ENCODE data around the gene RAD51B.

Gene RAD51B

GRCh38 chr14:68451696-68452373, 632.3 kb downstream of the RAD51B start:
- DNase-seq: no peak

GRCh38 chr14:68458253-68458652, 638.7 kb downstream of the RAD51B start:
- no peak for DNase-seq

DNA sequence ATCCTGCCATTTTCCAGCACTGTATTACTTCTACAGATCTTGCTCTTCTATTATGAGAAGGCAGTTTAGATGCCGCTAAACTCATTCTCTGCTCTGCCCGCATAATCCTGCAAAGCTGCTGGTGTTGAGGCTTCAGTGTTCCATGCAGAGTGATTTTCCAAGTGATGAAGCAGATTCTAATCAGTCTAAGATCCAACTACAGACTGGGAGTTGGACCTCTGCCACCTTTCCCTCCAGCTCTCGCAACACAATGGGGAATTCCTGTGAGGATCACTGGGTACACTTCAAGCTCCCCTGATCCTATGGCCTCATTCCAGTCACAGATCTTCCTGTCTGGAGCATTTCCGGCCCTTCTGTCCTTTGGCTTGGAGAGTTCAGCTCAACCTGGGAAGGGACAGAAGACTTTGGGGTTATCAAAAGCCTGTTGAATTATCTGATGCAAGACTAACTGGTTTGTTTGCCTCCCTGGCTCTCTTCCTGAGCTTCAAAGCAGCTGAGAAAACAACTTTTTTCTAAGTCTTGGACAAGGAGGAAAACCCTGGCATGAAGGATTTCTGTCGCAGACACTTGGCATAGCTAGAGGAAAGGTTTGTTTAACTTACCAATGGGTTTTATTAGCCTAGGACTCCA, 639.4 kb downstream of the RAD51B start:
- DNase-seq: no peak

GRCh38 chr14:68459480-68460136, 640.0 kb downstream of the RAD51B start:
- no peak for DNase-seq

DNA sequence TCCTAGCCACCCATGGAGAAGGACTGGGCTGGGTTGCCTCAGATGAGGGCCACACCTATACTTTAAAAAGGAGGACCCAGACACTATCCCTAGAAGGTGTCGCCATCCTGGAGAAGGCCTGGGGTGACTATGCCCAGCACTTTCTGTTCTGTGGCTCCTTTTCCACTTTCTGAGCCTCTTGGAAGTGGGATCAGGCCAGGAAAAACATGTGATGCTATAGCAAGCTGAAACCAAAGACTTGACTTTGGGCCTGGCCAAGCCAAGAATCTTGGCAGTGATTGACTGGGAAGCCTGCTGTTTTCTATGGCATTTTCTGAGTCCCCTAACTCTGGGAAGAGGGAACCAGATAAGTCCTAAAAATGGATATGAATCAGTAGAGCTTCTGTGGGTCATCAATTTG, 641.0 kb downstream of the RAD51B start:
- DNase-seq: no peak

- no peak for DNase-seq
Observed at GRCh38 chr14:68461086-68461485, 641.5 kb downstream of the RAD51B start.

DNA sequence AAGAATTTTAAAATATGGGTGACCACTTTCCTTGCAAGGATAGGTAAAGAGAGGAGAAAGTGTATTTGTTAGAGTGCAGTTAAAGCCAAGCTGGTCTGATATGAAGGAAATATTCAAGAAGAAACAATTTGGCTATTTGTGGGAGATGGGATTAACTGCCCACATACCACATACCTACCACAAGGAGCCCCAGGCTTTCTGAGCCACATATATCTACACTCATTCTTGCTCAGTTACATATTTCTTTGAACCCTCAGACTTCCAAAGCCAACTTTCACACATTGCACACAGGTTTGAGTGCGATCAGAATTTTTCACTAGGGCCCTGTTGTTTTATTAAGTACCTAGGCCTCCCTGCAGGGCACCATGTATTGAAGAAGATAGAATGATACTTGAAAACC, 643.1 kb downstream of the RAD51B start:
- no peak for DNase-seq

GRCh38 chr14:68463299-68463698, 643.7 kb downstream of the RAD51B start:
- DNase-seq: no peak

DNA sequence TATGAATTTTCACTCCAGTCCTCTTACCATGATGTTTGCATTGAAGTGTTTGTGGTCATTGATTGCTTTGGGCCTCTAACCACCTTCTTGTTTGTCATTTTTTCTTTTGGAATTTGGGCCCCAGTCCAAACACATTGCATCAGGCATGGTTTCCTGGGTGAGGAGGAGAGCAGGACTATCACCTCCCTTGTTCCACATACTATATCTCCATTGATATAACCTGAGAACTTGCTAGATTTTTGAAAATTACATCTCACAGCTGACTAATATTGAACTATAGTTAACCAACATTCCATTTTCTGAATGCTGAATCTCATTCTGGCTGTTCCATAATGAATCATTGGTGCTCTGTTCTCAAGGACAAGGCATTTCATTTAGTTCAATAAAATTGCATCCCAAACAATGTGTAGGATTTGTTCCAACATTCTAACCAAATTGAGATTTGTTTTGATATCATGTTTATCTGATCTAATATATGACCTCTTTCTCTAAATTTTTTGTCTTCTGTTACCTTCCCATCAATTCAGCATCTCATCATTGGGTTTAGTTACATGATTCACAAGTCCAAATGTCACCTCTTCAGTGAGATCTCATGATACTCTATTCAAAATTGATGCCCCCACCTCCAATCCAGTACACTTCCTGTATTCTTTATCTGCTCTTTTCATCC, 644.3 kb downstream of the RAD51B start:
- no peak for DNase-seq

GRCh38 chr14:68464711-68465110, 645.1 kb downstream of the RAD51B start:
- DNase-seq: peak in 1 of 2 donors; percentile 18

DNA sequence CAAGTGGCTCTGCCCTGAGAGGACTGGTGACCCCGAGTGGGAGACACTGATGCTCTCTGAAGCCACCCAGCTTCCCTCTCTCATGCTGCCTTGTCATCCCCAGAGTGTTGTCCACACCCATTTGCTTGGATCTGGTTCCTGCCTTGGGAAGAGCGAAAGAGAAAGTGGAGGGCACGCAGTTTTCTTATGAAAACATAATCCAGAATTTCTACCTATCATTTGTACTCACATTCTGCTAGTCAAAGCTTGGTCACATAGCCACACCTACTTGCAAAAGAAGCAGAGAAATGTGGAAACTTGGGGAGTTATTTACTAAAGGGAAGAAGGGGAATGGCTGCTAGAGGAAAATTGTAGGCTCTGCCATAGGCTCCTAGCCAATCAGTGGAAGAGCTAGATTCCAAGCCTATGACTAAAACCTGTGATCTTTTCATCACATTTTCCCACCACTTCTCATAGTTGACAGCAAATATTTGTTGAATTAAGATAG, 647.0 kb downstream of the RAD51B start:
- peak in 1 of 2 donors; percentile 21 for DNase-seq

- no peak for DNase-seq
Observed at GRCh38 chr14:68467425-68467824, 647.8 kb downstream of the RAD51B start.

DNA sequence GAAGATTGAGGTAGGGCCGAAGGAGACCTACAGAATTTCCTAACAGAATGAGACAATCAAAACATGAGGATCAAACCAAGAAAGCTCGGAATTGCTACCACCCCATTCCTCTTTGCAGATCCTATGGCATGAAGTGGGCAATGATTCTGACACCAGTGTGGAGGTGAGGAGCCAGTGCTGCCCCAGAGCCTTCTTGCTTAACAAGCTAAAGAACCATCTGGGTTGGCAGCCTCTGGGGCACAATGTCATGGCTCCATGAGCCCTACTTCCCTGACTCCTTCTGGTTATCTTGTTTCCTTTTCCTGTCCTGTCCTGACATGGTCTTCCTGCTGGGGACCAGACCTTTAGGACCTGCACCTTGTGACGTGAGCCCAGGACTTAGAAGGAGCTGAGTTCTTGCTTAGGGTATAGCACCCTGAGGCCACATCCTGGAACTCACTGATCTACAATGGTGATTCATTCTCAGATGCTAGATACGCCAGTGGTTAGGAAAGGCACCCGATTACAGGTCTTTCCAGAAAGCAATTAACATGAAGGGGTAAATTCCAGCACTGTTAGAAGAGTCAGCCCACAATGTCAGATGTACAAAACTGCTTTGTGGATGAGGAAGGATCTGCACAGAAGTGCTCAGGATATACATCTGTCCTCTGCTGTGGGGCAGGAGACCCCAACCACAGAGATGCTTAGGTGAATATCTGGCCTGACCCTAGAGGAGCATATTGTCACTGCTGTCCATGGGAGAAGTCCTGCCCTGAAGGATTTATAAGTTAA, 649.0 kb downstream of the RAD51B start:
- DNase-seq: peak in 1 of 2 donors; percentile 20

- DNase-seq: no peak
Observed at GRCh38 chr14:68469208-68469713, 649.7 kb downstream of the RAD51B start.

GRCh38 chr14:68470361-68470760, 650.8 kb downstream of the RAD51B start:
- no peak for DNase-seq

GRCh38 chr14:68471029-68471963, 651.7 kb downstream of the RAD51B start:
- DNase-seq: peak in 1 of 2 donors; percentile 37

DNA sequence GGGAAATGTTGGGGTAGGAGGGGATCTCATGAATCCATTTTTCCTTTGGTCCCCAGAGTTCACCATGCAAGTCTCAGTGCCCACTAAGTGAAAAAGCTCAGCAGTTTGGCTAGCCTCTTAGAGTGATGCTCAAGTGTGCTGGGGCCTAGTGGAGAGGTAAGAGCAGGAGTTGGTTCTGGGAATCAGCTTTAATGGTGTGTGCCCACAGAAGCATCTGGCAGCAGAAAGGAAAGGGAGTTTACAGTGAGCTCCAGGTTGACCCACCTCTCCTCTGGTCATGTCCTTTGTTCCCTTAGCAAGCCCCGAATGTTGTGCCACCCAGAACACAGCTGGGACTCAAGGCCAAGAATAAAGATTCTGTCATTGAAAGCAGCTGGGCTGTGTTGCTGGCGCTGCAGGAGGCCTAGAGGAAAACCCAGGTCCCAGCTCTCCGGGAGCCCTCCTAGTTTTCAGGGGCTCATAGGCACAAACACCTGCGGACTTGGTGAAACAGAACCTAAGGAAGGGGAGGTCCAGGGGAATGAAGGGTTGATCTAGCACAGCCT, 652.5 kb downstream of the RAD51B start:
- DNase-seq: no peak

GRCh38 chr14:68473069-68473468, 653.5 kb downstream of the RAD51B start:
- DNase-seq: no peak

DNA sequence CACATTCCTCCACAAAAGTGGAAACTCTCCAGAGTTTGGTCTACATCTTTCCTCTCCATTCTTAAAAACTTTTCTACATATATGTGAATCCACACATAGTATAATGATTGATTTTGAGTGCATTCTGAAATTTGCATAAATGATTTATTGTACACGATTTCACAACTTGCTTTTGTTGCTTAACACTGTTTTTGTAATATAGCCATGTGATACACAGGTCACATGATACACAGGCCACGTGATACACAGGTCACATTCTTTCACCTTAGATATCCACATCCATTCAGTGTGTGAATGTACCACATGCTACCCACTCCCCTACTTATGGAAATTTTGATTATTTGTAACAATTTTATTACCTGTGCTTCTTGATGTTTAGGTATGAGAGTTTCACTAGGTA, 654.2 kb downstream of the RAD51B start:
- peak in 1 of 2 donors; percentile 23 for DNase-seq

- DNase-seq: no peak
Observed at GRCh38 chr14:68474741-68475140, 655.2 kb downstream of the RAD51B start.

DNA sequence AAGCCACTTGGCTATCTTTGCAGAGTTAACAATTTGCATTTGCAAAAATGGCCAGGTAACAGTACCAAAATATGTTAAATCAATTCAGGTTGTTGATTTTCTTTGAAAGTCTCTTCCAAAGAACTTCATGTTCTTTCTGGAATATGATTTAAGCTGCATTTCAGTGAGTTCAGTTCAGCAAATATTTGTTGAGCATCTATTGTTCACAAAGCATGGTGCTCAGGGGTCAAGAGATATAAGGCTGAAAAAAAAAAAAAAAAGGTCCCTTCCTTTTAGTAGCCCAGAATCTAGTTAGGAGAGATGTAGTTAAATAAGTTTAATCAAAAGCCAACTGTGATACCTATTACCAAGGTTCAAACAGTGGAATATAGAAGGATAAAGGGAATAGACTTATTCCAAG, 656.2 kb downstream of the RAD51B start:
- DNase-seq: no peak

All from inflammatory macrophage (primary cell).